Body of pancreas (tissue), 4 donors: Measurements from ENCODE around the gene PALM.

ENCODE experiments used
- CTCF ChIP-seq, 7 experiments: fragments of 450-650 bp in 4 of 7; fragments of 200-600 bp in 3 of 7; sonication (generic) in 3 of 7; IDR thresholded peaks; one replicate each; pipeline ENCODE4 v1.5.1; 2016 to 2019; ENCODE audit warnings: antibody characterized with exemption in 7 of 7
- POLR2A ChIP-seq, 3 donors: fragments of 450-650 bp; IDR thresholded peaks; one replicate each; pipeline ENCODE4 v1.6.1; 2016; ENCODE audit warnings: antibody characterized with exemption in 3 of 3, mild to moderate bottlenecking in 2 of 3

DNA sequence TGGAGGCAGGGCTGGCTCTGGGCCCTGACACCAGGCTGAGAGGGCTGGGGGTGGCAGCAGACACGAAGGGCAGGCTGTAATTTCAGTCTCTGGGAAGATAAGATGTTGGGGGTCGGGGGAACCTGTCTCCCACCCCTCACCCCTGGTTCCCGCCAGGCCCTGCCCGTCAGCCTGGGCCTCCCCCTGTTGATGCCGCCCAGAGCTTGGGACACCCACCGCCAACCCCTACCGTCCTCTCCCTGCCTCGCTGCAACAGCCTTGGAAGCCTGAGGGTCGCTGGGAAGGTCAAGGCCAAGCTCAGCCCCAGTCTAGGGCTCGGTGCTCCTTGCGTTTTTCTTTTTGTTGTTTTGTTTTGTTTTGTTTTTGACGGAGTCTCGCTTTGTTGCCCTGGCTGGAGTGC, 14.5 kb downstream of the PALM start:
- TF ChIP-seq CTCF (IDR thresholded peaks at IDR 0.05): no peak
- TF ChIP-seq POLR2A (IDR thresholded peaks at IDR 0.05): no peak
